ENCODE results near the gene ABCC12.
"Not testable (repeated sequence)": the region's sequence is repeated elsewhere in the genome, so short reads cannot be mapped to it uniquely, and the experiment has no call there.

ABCC12 gene

GRCh38 chr16:48155926-48156789 lies at the start of gene ABCC12:
ABCC12 (minus strand) TSS chr16:48155993; CDS start chr16:48146424, 9,569 bp downstream.
- DNase-seq (ENCODE audit: low read depth), result no peak

DNA sequence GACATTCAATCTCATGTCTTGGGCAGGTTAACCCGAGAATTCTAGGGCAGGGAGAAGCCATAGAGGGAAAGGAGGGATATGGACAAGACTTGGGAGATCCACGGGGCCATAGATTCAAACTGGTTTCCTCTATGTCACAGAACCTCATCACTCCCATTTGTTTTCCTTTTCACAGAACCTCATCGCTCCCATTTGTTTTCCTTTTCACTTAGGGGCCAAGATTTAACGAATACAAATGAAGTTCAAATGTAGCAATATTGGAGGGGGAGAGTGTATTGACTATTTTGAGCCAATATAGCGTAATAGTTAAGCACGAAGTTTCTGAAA lies 49.0 kb upstream of the ABCC12 start:
- DNase-seq (ENCODE audit: low read depth), result no peak

DNA sequence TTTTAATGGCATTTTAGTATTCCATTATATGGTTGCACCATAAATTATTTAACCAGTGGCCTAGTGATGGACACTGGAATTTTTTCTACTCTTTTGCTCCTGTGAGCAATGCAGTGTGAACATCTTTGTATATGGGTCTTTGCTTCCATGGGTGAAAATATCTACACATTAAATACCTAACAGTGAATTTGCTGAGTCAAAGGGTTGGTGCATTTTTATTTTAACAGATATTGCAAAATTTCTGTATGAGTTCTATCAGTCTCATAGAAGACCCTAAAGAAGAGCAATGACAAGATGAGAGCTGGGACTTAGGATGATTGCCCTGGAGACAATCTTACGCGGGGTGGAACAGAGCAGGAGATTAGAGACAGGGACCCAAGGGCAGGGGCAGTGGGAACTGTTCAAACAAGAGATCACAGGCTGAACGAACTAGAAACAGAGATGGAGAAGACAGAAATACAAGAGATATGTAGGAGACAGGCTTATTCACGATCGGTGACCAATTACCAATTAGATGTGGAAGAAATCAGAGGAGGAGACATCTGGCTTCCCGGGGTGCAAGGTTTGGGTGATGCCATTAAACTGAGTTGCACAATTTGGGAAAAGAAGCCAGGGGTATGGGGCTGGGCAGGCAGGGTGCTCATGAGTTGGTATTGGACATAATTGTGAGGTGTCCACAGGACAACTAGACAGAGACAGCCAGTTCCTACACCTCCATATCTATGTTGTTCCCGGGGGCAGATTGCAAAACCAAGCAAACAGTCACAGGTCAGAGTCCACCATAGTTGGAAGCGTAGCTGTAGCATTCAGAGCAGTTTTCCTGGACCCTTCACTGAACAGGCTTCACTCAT lies 48.4 kb upstream of the ABCC12 start:
- no peak for DNase-seq (ENCODE audit: low read depth)

DNA sequence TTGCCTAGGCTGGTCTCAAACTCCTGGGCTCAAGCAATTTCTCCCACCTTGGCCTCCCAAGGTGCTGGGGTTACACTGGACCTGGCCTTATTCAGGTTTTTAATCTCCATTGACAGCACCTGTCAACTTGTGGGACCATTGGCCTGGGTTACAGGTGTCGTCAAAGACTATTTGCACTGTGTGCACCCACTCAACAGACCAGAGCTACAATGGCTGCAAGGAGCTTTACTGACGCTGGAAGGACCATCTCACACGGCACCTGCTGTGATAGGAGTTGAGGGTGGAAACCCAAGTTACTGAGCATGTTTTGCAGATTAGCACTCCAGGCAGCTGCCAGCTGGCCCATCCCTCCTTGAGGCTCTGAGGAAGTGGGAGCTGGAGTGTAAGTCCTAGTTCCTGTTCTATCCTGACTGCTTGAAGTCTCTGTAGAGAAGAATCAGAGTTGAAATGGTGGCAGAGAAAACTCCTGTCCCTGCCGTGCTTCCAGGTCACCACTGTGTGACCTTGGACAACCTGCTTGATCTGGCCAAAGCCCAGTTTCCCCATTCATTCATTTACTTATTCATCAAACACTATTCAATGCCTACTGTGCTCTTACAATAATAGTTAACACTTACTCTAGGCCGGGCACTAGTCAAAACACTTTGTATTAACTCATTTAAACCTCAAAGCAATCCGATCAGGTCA lies 45.9 kb upstream of the ABCC12 start:
- DNase-seq (ENCODE audit: low read depth), result no peak

- DNase-seq (ENCODE audit: low read depth), result no peak
Measured at GRCh38 chr16:48197294-48197693, 41.5 kb upstream of the ABCC12 start.

- no peak for DNase-seq (ENCODE audit: low read depth)
Measured at GRCh38 chr16:48194828-48195556, 39.2 kb upstream of the ABCC12 start.

GRCh38 chr16:48193846-48194245 lies 38.1 kb upstream of the ABCC12 start:
- no peak for DNase-seq (ENCODE audit: low read depth)

- no peak for DNase-seq (ENCODE audit: low read depth)
Measured at GRCh38 chr16:48188449-48189102, 32.8 kb upstream of the ABCC12 start.

GRCh38 chr16:48187779-48188178 lies 32.0 kb upstream of the ABCC12 start:
- no peak for DNase-seq (ENCODE audit: low read depth)

DNA sequence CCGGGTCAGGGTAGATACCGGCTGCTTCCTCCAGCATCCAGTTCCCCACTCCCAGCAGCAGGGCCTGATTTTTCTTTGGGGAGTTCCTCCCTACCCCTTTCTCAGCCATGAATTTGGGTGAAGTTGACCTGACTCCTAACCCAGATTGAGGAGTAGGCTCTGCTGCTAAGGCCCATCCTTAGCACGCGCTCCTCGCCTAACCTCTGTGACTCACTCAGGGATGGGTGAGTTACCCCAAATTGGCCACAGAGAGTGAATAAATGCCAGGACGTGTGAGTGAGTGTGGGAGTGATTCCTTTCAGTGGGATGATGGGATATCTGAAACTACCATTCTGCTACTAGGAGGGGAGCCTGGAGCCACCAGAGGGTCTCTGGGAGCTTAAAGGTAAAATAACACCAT lies 28.9 kb upstream of the ABCC12 start:
- DNase-seq (ENCODE audit: low read depth), result no peak

DNA sequence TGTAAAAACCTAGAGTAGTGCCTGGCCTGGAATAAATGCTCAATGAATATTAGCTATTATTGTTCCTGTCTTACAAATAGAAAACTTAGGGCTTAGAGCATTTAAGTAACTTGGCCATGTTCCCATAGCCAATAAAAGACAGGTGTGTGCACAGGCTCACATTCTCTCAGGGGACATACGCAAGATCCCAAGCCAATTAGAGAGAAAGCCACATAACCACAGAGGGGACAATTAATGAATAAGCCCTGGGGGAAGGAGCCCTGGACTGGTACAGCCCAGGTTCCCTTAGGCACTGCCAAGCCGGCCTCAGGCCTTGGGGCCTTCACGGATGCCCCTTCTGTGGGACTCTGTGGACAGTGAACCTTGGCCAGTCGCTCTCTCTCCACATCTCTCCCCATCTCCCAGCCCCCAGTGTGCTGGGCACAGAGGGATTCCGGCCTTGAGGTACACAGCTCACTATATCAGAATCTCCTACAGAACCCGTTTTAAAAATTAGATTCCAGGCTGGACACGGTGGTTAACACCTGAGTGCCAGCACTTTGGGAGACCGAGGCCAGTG lies 27.3 kb upstream of the ABCC12 start:
- no peak for DNase-seq (ENCODE audit: low read depth)

GRCh38 chr16:48181746-48182520 lies 26.1 kb upstream of the ABCC12 start:
- not testable (repeated sequence) for DNase-seq (ENCODE audit: low read depth)

DNA sequence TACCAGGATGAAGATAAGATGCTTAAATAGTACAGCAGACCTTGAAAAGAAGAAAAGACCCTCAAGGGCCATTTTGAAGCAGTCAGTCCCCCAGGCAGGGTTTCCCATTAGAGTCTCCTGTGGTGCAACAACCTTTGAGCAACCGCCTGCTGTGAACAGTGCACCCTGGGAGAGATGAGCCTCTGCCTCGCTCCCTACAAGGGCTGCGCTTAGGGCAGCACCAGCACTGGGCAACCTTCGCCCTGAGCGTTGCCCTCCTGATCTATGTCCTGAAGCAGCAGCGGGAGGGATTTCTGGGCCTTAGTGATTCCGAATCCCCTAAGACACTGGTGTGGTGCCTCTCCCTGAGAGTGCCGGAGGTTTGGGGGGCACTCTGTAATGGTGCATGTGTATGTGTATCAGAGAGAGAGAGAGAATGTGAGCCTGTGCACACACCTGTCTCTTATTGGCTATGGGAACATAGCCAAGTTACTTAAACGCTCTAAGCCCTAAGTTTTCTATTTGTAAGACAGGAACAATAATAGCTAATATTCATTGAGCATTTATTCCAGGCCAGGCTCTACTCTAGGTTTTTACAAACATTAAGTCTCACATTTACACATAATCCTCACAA lies 25.2 kb upstream of the ABCC12 start:
- no peak for DNase-seq (ENCODE audit: low read depth)

- DNase-seq (ENCODE audit: low read depth), result no peak
Measured at GRCh38 chr16:48176635-48177408, 21.0 kb upstream of the ABCC12 start.

DNA sequence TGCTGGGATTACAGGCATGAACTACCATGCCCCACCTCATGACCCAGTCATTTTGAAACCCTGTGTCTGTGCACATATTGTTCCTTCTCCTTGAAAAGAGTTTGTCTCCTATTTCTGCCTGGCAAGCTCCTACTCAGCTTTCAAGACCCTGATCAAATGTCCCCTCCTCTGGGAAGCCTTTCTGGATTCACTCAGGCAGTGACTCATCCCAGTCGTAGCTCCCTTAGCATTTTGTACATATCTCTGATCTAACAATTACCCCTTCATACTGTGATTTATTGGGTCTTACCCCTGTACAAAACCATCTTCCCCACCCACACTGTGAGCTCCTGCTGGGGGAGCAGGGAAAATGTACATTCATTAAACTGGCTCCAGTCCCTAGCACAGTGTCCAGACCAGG lies 18.1 kb upstream of the ABCC12 start:
- no peak for DNase-seq (ENCODE audit: low read depth)

- DNase-seq (ENCODE audit: low read depth), result no peak
Measured at GRCh38 chr16:48172682-48173081, 16.9 kb upstream of the ABCC12 start.

DNA sequence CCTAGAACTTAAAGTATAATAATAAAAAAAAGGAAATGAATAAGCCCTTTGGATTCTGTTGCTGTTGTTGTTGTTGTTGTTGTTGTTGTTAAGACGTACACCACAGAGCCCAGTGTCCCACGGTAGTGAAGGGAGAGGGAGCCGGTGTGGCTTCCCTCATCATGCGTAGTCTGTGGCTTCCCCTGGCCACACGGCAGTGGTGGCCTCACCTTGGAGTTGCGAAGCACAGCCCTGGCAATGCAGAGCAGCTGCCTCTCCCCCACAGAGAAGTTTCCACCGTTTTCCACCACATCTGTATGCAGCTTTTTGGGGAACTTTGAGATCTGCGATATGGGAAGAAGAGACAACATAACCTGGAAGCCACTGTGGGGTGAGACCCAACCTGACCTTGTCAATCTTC lies 14.1 kb upstream of the ABCC12 start:
- no peak for DNase-seq (ENCODE audit: low read depth)

- no peak for DNase-seq (ENCODE audit: low read depth)
Measured at GRCh38 chr16:48168075-48168474, 12.3 kb upstream of the ABCC12 start.

DNA sequence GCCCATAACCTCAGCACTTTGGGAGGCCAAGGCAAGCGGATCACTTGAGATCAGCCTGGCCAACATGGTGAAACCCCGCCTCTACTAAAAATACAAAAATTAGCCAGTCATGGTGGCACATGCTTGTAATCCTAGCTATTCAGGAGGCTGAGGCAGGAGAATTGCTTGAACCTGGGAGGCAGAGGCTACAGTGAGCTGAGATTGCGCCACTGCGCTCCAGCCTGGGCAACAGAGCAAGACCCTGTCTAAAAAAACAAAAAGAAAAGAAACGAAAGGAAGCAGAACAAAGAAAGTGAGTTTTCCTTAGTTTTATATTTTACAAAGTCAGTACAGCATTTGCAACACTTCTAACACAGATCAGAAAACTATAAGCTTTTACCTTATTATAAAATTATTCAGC lies 10.8 kb upstream of the ABCC12 start:
- not testable (repeated sequence) for DNase-seq (ENCODE audit: low read depth)

All from T-helper 22 cell (primary cell).